ENCODE data around the gene RPS24.

GRCh38 chr10:78071140-78071856 lies 37.6 kb downstream of the RPS24 start:
- no peak for TF ChIP-seq GATA3 (IDR thresholded peaks at IDR 0.05; ENCODE audit: low read depth, low read length)
- TF ChIP-seq GATA2 (IDR thresholded peaks at IDR 0.05; ENCODE audit: low read depth, low read length) = no peak

All from SH-SY5Y (cell line).